HCT116 (cell line): ENCODE results near the gene LIG1.

Experiments used
- ATF3 ChIP-seq: IDR thresholded peaks from 2 replicates; pipeline ENCODE4 v1.6.1; 2012
- CEBPB ChIP-seq: IDR thresholded peaks from 2 replicates; pipeline ENCODE4 v1.6.1; 2012; ENCODE audit warnings: low read depth
- CTCF ChIP-seq, 3 experiments: fragments of 200-600 bp in 1 of 3; sonication (generic) in 1 of 3; IDR thresholded peaks in 2 of 3; conservative IDR thresholded peaks in 1 of 3; 2 replicates each; pipeline ENCODE4 v1.5.1; 2012 to 2017; ENCODE audit warnings: low read depth in 2 of 3, low read length in 2 of 3, antibody characterized with exemption in 1 of 3, borderline replicate concordance in 1 of 3, control low read depth in 1 of 3, mild to moderate bottlenecking in 1 of 3, mixed read lengths in 1 of 3, mixed run types in 1 of 3, moderate library complexity in 1 of 3; ENCODE audit not compliant: insufficient read depth in 1 of 3
- EGR1 ChIP-seq: IDR thresholded peaks from 2 replicates; pipeline ENCODE4 v1.6.1; 2012; ENCODE audit warnings: low read depth
- EZH2 ChIP-seq: fragments of 200-600 bp; sonication (generic); IDR thresholded peaks from 2 replicates; pipeline ENCODE4 v1.6.1; 2017; ENCODE audit warnings: antibody characterized with exemption, mixed run types
- POLR2A ChIP-seq: IDR thresholded peaks from 2 replicates; pipeline ENCODE4 v1.7.0; 2011; ENCODE audit warnings: borderline replicate concordance; ENCODE audit not compliant: insufficient read depth, insufficient read length; ENCODE audit errors: extremely low read depth
- RAD21 ChIP-seq: IDR thresholded peaks from 2 replicates; pipeline ENCODE4 v1.6.1; 2012; ENCODE audit warnings: low read depth, mild to moderate bottlenecking
- YY1 ChIP-seq: IDR thresholded peaks from 2 replicates; pipeline ENCODE4 v1.6.1; 2011; ENCODE audit warnings: low read length, low read depth, moderate library complexity, mild to moderate bottlenecking; ENCODE audit not compliant: insufficient replicate concordance; ENCODE audit errors: extremely low read depth

GRCh38 chr19:48117515-48118130 lies 52.5 kb downstream of the LIG1 start:
- TF ChIP-seq EGR1 (no peak), RAD21 (no peak), ATF3 (no peak), CTCF (IDR thresholded peaks at IDR 0.05 in 2 of 3, conservative IDR thresholded peaks at IDR 0.05 in 1 of 3; ENCODE audit: borderline replicate concordance in 1 of 3, insufficient read depth in 1 of 3, low read depth in 2 of 3, low read length in 2 of 3) (no peak), YY1 (no peak), POLR2A (no peak), CEBPB (no peak), EZH2 (no peak)
